PFSK-1 (cell line): ENCODE measurements around the gene CD80.

Experiments used
- FOXP2 ChIP-seq: optimal IDR thresholded peaks from 2 replicates; pipeline ENCODE3; 2011; ENCODE audit warnings: borderline replicate concordance, control low read depth, inconsistent platforms; ENCODE audit not compliant: insufficient read depth; ENCODE audit errors: extremely low read length, extremely low read depth
- POLR2AphosphoS5 ChIP-seq: IDR thresholded peaks from 2 replicates; pipeline ENCODE4 v1.6.1; 2012; ENCODE audit warnings: low read depth, mild to moderate bottlenecking, control low read depth, low read length, moderate library complexity
- SIN3A ChIP-seq: IDR thresholded peaks from 2 replicates; pipeline ENCODE4 v1.6.1; 2012; ENCODE audit warnings: mild to moderate bottlenecking, low read length, moderate library complexity, borderline replicate concordance; ENCODE audit not compliant: insufficient read depth
- TAF1 ChIP-seq: IDR thresholded peaks from 2 replicates; pipeline ENCODE4 v1.6.1; 2012; ENCODE audit warnings: low read length, control low read depth, borderline replicate concordance; ENCODE audit not compliant: insufficient read depth
- TF ChIP-seq, protein P1 (sequence below), 2 experiments: IDR thresholded peaks; 2 replicates each; pipeline versions ENCODE4 v1.6.1 to v1.8.0; 2011 to 2012; ENCODE audit warnings: low read depth in 2 of 2, low read length in 2 of 2, control low read depth in 1 of 2, inconsistent platforms in 1 of 2, mild to moderate bottlenecking in 1 of 2, moderate library complexity in 1 of 2; ENCODE audit not compliant: insufficient read depth in 1 of 2

Gene CD80

DNA sequence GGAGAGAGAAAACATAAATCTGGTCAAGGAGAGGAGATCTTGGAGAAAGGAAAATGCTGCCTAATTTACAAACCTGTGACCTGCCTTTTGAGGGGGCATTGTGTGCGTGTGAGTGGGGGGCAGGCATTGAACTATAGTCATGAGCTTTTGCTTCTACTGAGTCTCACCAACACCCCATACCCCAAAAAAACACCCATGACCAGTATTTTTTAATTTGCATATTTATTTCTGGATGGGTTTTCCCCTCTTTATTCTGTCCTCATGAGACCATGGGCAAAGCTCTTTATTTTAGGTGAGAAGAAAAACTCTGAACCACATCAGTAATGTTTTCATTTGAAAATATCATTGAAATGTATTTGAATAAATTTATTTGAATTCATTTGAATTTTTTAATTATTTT lies 20.6 kb downstream of the CD80 start:
- TF ChIP-seq, protein P1, sequence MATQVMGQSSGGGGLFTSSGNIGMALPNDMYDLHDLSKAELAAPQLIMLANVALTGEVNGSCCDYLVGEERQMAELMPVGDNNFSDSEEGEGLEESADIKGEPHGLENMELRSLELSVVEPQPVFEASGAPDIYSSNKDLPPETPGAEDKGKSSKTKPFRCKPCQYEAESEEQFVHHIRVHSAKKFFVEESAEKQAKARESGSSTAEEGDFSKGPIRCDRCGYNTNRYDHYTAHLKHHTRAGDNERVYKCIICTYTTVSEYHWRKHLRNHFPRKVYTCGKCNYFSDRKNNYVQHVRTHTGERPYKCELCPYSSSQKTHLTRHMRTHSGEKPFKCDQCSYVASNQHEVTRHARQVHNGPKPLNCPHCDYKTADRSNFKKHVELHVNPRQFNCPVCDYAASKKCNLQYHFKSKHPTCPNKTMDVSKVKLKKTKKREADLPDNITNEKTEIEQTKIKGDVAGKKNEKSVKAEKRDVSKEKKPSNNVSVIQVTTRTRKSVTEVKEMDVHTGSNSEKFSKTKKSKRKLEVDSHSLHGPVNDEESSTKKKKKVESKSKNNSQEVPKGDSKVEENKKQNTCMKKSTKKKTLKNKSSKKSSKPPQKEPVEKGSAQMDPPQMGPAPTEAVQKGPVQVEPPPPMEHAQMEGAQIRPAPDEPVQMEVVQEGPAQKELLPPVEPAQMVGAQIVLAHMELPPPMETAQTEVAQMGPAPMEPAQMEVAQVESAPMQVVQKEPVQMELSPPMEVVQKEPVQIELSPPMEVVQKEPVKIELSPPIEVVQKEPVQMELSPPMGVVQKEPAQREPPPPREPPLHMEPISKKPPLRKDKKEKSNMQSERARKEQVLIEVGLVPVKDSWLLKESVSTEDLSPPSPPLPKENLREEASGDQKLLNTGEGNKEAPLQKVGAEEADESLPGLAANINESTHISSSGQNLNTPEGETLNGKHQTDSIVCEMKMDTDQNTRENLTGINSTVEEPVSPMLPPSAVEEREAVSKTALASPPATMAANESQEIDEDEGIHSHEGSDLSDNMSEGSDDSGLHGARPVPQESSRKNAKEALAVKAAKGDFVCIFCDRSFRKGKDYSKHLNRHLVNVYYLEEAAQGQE (IDR thresholded peaks at IDR 0.05; ENCODE audit: insufficient read depth in 1 of 2, low read depth in 2 of 2, low read length in 2 of 2) = no peak

DNA sequence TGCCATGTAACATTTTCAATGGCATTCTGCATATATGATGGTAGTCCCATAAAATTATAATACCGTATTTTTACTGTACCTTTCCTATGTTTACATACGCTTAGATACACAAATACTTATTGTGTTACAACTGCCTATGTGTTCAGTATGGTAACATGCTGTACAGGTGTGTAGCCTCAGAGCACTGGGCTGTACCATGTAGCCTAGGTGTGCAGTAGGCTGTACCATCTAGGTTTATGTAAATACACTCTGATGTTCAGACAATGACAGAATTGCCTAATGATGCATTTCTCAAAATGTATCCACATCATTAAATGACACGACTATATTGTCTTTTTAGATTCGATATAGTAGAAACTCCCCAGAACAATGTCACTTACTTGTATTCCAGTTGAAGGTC lies 22.7 kb downstream of the CD80 start:
- TF ChIP-seq FOXP2 (no peak), TAF1 (no peak), POLR2AphosphoS5 (no peak), SIN3A (no peak)
- TF ChIP-seq, protein P1 (IDR thresholded peaks at IDR 0.05; ENCODE audit: insufficient read depth in 1 of 2, low read depth in 2 of 2, low read length in 2 of 2) = no peak

DNA sequence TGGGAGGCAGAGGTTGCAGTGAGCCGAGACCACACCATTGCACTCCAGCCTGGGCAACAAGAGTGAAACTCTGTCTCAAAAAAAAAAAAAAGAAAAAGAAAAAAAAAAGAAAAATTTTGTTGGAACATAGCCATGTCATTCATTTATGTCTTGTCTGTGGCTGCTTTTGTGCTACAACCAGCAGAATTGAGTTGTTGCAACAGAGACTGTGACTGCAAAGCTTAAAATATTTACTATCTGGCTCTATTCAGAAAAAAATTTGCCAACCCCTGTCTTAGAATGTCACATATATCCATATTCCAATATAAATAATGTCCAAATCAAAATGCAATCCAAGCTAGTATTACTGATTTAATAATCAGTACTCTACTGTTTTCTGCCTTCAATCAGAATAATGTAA lies 25.1 kb downstream of the CD80 start:
- TF ChIP-seq POLR2AphosphoS5 (no peak), FOXP2 (no peak), SIN3A (no peak), TAF1 (no peak)
- TF ChIP-seq, protein P1 (IDR thresholded peaks at IDR 0.05; ENCODE audit: insufficient read depth in 1 of 2, low read depth in 2 of 2, low read length in 2 of 2) = no peak

DNA sequence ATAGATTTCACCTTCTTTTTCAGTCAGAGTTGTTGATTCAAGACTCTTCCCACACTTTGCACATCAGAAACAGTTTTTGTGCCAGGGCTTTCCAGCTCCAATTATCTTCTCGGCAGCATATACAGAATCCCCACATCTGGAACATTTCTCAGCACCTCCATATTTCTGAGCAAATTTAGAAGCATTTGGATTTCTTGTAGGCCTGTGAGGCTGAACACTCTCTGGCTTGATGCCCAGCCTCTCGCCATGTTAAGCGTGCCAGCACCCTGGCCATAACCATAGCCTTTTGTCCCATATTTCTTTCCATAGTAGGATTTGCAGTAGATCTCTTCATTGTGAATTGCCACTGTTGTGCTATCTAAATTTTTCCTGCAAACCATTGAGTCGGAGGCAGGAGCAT lies 28.3 kb downstream of the CD80 start:
- TF ChIP-seq FOXP2 (no peak), POLR2AphosphoS5 (no peak), TAF1 (no peak), SIN3A (no peak)
- TF ChIP-seq, protein P1 (IDR thresholded peaks at IDR 0.05; ENCODE audit: insufficient read depth in 1 of 2, low read depth in 2 of 2, low read length in 2 of 2) = no peak

DNA sequence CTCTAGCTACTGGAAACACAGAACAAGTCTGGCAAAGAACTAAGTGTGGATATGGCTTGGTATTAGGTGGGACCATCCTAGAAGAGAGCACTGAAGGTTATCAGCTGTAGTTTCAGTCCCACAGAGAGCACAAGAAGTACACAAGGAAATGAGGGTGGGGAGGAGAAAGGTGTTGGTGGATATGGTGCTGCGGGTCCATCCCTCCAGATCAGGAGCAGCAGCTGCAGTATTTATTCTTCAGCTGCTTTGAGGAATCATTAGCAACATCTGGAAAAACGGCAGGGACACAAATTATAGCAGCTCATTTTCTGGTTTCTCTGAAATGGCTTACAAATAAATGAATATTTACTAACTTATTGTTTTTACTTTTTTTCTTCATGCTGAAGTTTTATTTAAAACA lies 29.0 kb downstream of the CD80 start:
- TF ChIP-seq POLR2AphosphoS5 = no peak
- TF ChIP-seq, protein P1 (IDR thresholded peaks at IDR 0.05; ENCODE audit: insufficient read depth in 1 of 2, low read depth in 2 of 2, low read length in 2 of 2) = no peak
- TF ChIP-seq FOXP2 = no peak
- no peak for TF ChIP-seq TAF1
- no peak for TF ChIP-seq SIN3A
